Spleen (tissue), 7 donors: ENCODE measurements around the gene PRELID3B.

ENCODE experiments used
- CTCF ChIP-seq, 11 experiments: fragments of 200-600 bp in 7 of 11; fragments of 450-650 bp in 4 of 11; sonication (generic) in 4 of 11; IDR thresholded peaks in 8 of 11; conservative IDR thresholded peaks in 3 of 11; 1 replicate in 7 of 11; 2 replicates in 4 of 11; pipeline versions ENCODE4 v1.4.0 to v1.8.0; 2016 to 2021; ENCODE audit warnings: antibody characterized with exemption in 11 of 11, inconsistent platforms in 4 of 11, mild to moderate bottlenecking in 1 of 11
- POLR2A ChIP-seq, 3 donors: fragments of 450-650 bp; IDR thresholded peaks; one replicate each; pipeline ENCODE4 v1.5.1; 2017; ENCODE audit warnings: antibody characterized with exemption in 3 of 3, mild to moderate bottlenecking in 1 of 3
- donor health status: DM: no; HTN: no; CAD: no; lungs with moderate emphysema.
- donor health status: DM: no; HTN: no; CAD: no.
- donor health status: DM: no; HTN: no; CAD: no.

- TF ChIP-seq CTCF (IDR thresholded peaks at IDR 0.05 in 8 of 11, conservative IDR thresholded peaks at IDR 0.05 in 3 of 11) (no peak), POLR2A (IDR thresholded peaks at IDR 0.05) (no peak)
Observed at GRCh38 chr20:59075934-59076508, 33.4 kb upstream of the PRELID3B start.
